WTC11 (cell line): ENCODE measurements around the gene EEFSEC. TPM values are rescaled to one million over a fixed set of nuclear protein-coding genes. Genes with fewer than 3 reads are reported as not detected.

Source experiments
- ATAC-seq: fragments of 200-7000 bp; cut with Tn5 transposase; 2 replicates; pipeline ENCODE4 v1.10.0; 2021; ENCODE audit warnings: mild to moderate bottlenecking, moderate library complexity
- CTCF ChIA-PET: fragments of 300-600 bp; sonication (Branson Sonifier 250); formaldehyde crosslinking; loops from one replicate; lab custom pipeline; 2021; ENCODE audit warnings: antibody characterized with exemption; lab: Charles Lee
- POLR2A ChIA-PET: fragments of 350-600 bp; sonication (Branson Sonifier 250); formaldehyde crosslinking; loops from one replicate; lab custom pipeline; 2021; ENCODE audit warnings: antibody characterized with exemption; lab: Charles Lee
- DNase-seq: peaks from one replicate; pipeline ENCODE4 v3.0.0; 2021; ENCODE audit warnings: low spot score
- H3K27ac Mint-ChIP-seq: 2 replicates; pipeline ENCODE4 v1.8.0; 2021; ENCODE audit warnings: mixed read lengths
- H3K27me3 Mint-ChIP-seq: 2 replicates; pipeline ENCODE4 v1.8.0; 2021; ENCODE audit warnings: low read depth, mild to moderate bottlenecking, moderate library complexity, mixed read lengths
- H3K36me3 Mint-ChIP-seq: 2 replicates; pipeline ENCODE4 v1.8.0; 2021; ENCODE audit warnings: mixed read lengths
- H3K4me1 Mint-ChIP-seq: 2 replicates; pipeline ENCODE4 v1.8.0; 2022; ENCODE audit warnings: mixed read lengths
- H3K4me3 Mint-ChIP-seq: 2 replicates; pipeline ENCODE4 v1.8.0; 2021; ENCODE audit warnings: mild to moderate bottlenecking, moderate library complexity, mixed read lengths
- H3K9me3 Mint-ChIP-seq: 2 replicates; pipeline ENCODE4 v1.8.0; 2021; ENCODE audit warnings: mixed read lengths
- AR ChIP-seq: fragments of 250-450 bp; sonication (Bioruptor Pico); IDR thresholded peaks from 2 replicates; pipeline ENCODE4 v1.9.0; 2021; ENCODE audit warnings: mild to moderate bottlenecking
- ATF3 ChIP-seq: sonication (generic); formaldehyde crosslinking; conservative IDR thresholded peaks from 2 replicates; pipeline ENCODE4 v1.8.1; 2022; ENCODE audit warnings: mild to moderate bottlenecking, missing genetic modification reagents
- ESRRA ChIP-seq: sonication (generic); formaldehyde crosslinking; IDR thresholded peaks from 2 replicates; pipeline ENCODE4 v1.8.1; 2022; ENCODE audit warnings: mild to moderate bottlenecking, missing genetic modification reagents, borderline replicate concordance
- GTF2I ChIP-seq: fragments of 250-450 bp; sonication (Bioruptor Pico); conservative IDR thresholded peaks from 2 replicates; pipeline ENCODE4 v1.4.0; 2021; ENCODE audit warnings: mild to moderate bottlenecking
- RORB ChIP-seq: fragments of 250-450 bp; sonication (Bioruptor Pico); IDR thresholded peaks from 2 replicates; pipeline ENCODE4 v1.9.0; 2021; ENCODE audit warnings: mild to moderate bottlenecking
- SOX15 ChIP-seq: fragments of 250-450 bp; sonication (Bioruptor Pico); IDR thresholded peaks from 2 replicates; pipeline ENCODE4 v1.9.0; 2021; ENCODE audit warnings: mild to moderate bottlenecking
- TCF7 ChIP-seq: sonication (generic); formaldehyde crosslinking; IDR thresholded peaks from 2 replicates; pipeline ENCODE4 v1.8.0; 2022; ENCODE audit warnings: mild to moderate bottlenecking, low read depth, missing genetic modification reagents, moderate library complexity
- USF2 ChIP-seq: sonication (generic); formaldehyde crosslinking; IDR thresholded peaks from 2 replicates; pipeline ENCODE4 v1.8.1; 2023; ENCODE audit warnings: mild to moderate bottlenecking, missing genetic modification reagents, moderate library complexity
- ZBTB21 ChIP-seq: sonication (generic); formaldehyde crosslinking; IDR thresholded peaks from 2 replicates; pipeline ENCODE4 v1.8.1; 2023; ENCODE audit warnings: mild to moderate bottlenecking, missing genetic modification reagents, borderline replicate concordance
- ZNF138 ChIP-seq: sonication (generic); formaldehyde crosslinking; conservative IDR thresholded peaks from 2 replicates; pipeline ENCODE4 v1.8.1; 2022; ENCODE audit warnings: mild to moderate bottlenecking, moderate library complexity, missing genetic modification reagents
- ZNF317 ChIP-seq: sonication (generic); formaldehyde crosslinking; IDR thresholded peaks from 2 replicates; pipeline ENCODE4 v1.8.1; 2023; ENCODE audit warnings: low read depth, mild to moderate bottlenecking, moderate library complexity, missing genetic modification reagents, borderline replicate concordance
- ZNF532 ChIP-seq: fragments of 250-450 bp; sonication (Bioruptor Pico); IDR thresholded peaks from 2 replicates; pipeline ENCODE4 v1.9.0; 2021; ENCODE audit warnings: mild to moderate bottlenecking, borderline replicate concordance
- total RNA-seq: library from RNA; stranded (reverse); gene quantifications from 3 replicates; pipeline ENCODE4 v1.2.3, GENCODE V29; 2021
- TF ChIP-seq, protein P1 (sequence below): sonication (generic); formaldehyde crosslinking; IDR thresholded peaks from 2 replicates; pipeline ENCODE4 v1.8.0; 2022; ENCODE audit warnings: mild to moderate bottlenecking, missing genetic modification reagents
- TF ChIP-seq, protein P2 (sequence below): sonication (generic); formaldehyde crosslinking; IDR thresholded peaks from 2 replicates; pipeline ENCODE4 v1.8.0; 2022; ENCODE audit warnings: mild to moderate bottlenecking, missing genetic modification reagents
- TF ChIP-seq, protein P3 (sequence below): sonication (generic); formaldehyde crosslinking; IDR thresholded peaks from 2 replicates; pipeline ENCODE4 v1.8.1; 2023; ENCODE audit warnings: mild to moderate bottlenecking, missing genetic modification reagents, moderate library complexity

The EEFSEC gene
- total RNA-seq, 1 experiment from 2014 or later: 13.7 TPM

DNA sequence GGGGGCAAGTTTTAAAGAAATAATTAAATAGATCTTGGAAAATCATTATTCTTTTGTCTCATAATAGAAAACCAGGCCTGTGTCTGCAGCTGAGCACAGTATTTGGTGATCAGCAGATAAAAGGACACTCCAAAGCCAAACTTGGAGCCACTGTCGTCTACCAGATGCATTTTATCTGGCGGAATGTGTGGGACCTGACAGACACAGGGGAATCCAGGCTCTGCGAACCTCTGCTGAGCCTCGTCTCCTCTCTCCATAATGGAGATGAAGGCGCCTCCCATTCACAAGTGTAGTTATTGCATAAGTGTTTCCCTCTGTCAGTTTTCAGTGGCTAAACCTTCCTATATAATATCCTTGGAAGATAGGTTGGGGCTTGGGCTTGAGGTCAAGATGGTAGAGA lies 42.1 kb downstream of the EEFSEC start:
- H3K27ac Mint-ChIP-seq: no peak overlapping the region
- no peak for TF ChIP-seq ZNF317 (CRISPR knock-in tag)
- no peak for TF ChIP-seq ZNF138
- TF ChIP-seq ESRRA (CRISPR knock-in tag): no peak
- no peak for TF ChIP-seq USF2 (CRISPR knock-in tag)
- TF ChIP-seq, all 79 proteins: peak for 0

DNA sequence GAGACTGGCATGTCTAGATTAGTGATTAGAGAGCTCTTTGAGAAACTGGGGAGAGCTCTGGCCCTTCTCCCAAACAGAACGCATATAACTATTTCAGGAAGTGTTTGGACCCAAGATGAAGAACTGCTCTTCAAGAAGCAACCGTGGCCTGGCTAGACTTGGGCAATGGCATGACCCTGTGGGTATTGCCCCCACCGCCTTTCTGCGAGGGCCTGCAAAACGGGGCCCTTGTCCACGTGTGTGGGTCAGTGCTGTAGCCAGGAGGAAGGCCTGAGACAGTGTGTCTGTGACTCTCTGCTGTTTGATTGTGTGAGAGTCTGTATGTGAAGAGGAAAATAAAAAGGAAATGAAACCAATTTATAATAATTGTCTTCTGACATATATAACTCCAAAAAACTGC lies 42.5 kb downstream of the EEFSEC start:
- peak overlapping the region; percentile 54; the same call in 1 of the 2 replicates for H3K27ac Mint-ChIP-seq
- CTCF ChIA-PET: interaction anchor here (2.5 kb wide), 1 partner anchor 30 kb away, joined by 7 read pairs; no protein-coding TSS in a partner anchor
- H3K4me1 Mint-ChIP-seq: peaks cover 43% of the 10 kb centered on the region
- DNase-seq (no peak), ATAC-seq (no peak)
- no peaks in the 10 kb centered on the region for H3K36me3 Mint-ChIP-seq
- no peaks in the 10 kb centered on the region for H3K27me3 Mint-ChIP-seq
- no peaks in the 10 kb centered on the region for H3K9me3 Mint-ChIP-seq
- no peak overlapping the region for H3K4me3 Mint-ChIP-seq
- POLR2A ChIA-PET: no interaction called here
- TF ChIP-seq ZNF532 (CRISPR knock-in tag) (no peak), SOX15 (CRISPR knock-in tag) (no peak), ZBTB21 (CRISPR knock-in tag) (no peak), GTF2I (CRISPR knock-in tag) (no peak), ATF3 (CRISPR knock-in tag) (no peak), ZNF138 (no peak), RORB (CRISPR knock-in tag) (no peak), AR (CRISPR knock-in tag) (no peak), TCF7 (no peak)
- TF ChIP-seq, protein P1, sequence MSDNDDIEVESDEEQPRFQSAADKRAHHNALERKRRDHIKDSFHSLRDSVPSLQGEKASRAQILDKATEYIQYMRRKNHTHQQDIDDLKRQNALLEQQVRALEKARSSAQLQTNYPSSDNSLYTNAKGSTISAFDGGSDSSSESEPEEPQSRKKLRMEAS: no peak
- TF ChIP-seq, protein P2, sequence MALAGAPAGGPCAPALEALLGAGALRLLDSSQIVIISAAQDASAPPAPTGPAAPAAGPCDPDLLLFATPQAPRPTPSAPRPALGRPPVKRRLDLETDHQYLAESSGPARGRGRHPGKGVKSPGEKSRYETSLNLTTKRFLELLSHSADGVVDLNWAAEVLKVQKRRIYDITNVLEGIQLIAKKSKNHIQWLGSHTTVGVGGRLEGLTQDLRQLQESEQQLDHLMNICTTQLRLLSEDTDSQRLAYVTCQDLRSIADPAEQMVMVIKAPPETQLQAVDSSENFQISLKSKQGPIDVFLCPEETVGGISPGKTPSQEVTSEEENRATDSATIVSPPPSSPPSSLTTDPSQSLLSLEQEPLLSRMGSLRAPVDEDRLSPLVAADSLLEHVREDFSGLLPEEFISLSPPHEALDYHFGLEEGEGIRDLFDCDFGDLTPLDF (CRISPR knock-in tag): no peak
- TF ChIP-seq, protein P3, sequence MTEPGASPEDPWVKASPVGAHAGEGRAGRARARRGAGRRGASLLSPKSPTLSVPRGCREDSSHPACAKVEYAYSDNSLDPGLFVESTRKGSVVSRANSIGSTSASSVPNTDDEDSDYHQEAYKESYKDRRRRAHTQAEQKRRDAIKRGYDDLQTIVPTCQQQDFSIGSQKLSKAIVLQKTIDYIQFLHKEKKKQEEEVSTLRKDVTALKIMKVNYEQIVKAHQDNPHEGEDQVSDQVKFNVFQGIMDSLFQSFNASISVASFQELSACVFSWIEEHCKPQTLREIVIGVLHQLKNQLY: no peak

More for the DNA sequence above, 42.1 kb downstream of the EEFSEC start:
- no peak for DNase-seq
- ATAC-seq: no peak; the same call in 1 of the 2 replicates
- ChIA-PET CTCF (interaction anchor here (0.7 to 2.5 kb wide), 3 partner anchors 30 to 413 kb away, joined by 3 to 7 read pairs (median 5); no protein-coding TSS in a partner anchor), POLR2A (no interaction called here)
- Mint-ChIP-seq H3K36me3 (no peaks in the 10 kb centered on the region), H3K4me3 (no peak overlapping the region), H3K27me3 (no peaks in the 10 kb centered on the region), H3K4me1 (peaks cover 43% of the 10 kb centered on the region), H3K9me3 (no peaks in the 10 kb centered on the region)
